Measurements from ENCODE around the gene NPM3.

GRCh38 chr10:101770331-101771215 lies 12.7 kb downstream of the NPM3 start:
- no peak for TF ChIP-seq EP300 (IDR thresholded peaks at IDR 0.05)
- TF ChIP-seq POLR2A (IDR thresholded peaks at IDR 0.05): no peak

Measured in suprapubic skin (tissue), 2 donors.